Measurements from ENCODE around the gene CARD9. TPM values are rescaled to one million over a fixed set of nuclear protein-coding genes. Genes with fewer than 3 reads are reported as not detected.

CARD9 gene
- total RNA-seq, 4 donors from 2014 or later = 0.28 to 14.9 (median 0.64) TPM

- H3K36me3 ChIP-seq = no peaks in the 10 kb centered on the region
- TF ChIP-seq POLR2A (IDR thresholded peaks at IDR 0.05) = no peak
- no peak for TF ChIP-seq CTCF (IDR thresholded peaks at IDR 0.05)
- no peak overlapping the region for H3K4me3 ChIP-seq
- peak overlapping the region in 2 of 4 donors; percentile 91 to 96 for H3K27ac ChIP-seq
- H3K4me1 ChIP-seq = peaks cover 3 to 25% (median 10%) of the 10 kb centered on the region in 4 donors
- H3K27me3 ChIP-seq = no peaks in the 10 kb centered on the region
- H3K9me3 ChIP-seq = peaks cover 0 to 10% (median 0%) of the 10 kb centered on the region in 4 donors
- DNase-seq = no peak
Measured at GRCh38 chr9:136361754-136362449, 11.6 kb downstream of the CARD9 start.

- Histone ChIP-seq H3K27ac (peak overlapping the region in 2 of 4 donors; percentile 46 to 91), H3K4me1 (peaks cover 3 to 25% (median 10%) of the 10 kb centered on the region in 4 donors), H3K9me3 (peaks cover 0 to 10% (median 0%) of the 10 kb centered on the region in 4 donors), H3K4me3 (no peak overlapping the region), H3K27me3 (no peaks in the 10 kb centered on the region), H3K36me3 (no peaks in the 10 kb centered on the region)
- DNase-seq = no peak
- TF ChIP-seq CTCF (IDR thresholded peaks at IDR 0.05) (no peak), POLR2A (IDR thresholded peaks at IDR 0.05) (no peak)
Measured at GRCh38 chr9:136361047-136361753, 12.3 kb downstream of the CARD9 start.

GRCh38 chr9:136359774-136360718 is 13.4 kb downstream of the CARD9 start:
- TF ChIP-seq CTCF (IDR thresholded peaks at IDR 0.05) (no peak), POLR2A (IDR thresholded peaks at IDR 0.05) (no peak)
- Histone ChIP-seq H3K4me1 (peaks cover 3 to 25% (median 10%) of the 10 kb centered on the region in 4 donors), H3K27ac (peak overlapping the region in 1 of 4 donors; percentile 91), H3K9me3 (peaks cover 0 to 10% (median 0%) of the 10 kb centered on the region in 4 donors), H3K27me3 (no peaks in the 10 kb centered on the region), H3K4me3 (no peak overlapping the region), H3K36me3 (no peaks in the 10 kb centered on the region)
- DNase-seq = no peak

GRCh38 chr9:136358888-136359287 is 14.6 kb downstream of the CARD9 start:
- TF ChIP-seq CTCF (IDR thresholded peaks at IDR 0.05) = no peak
- TF ChIP-seq POLR2A (IDR thresholded peaks at IDR 0.05) = no peak
- no peaks in the 10 kb centered on the region for H3K36me3 ChIP-seq
- H3K9me3 ChIP-seq = peaks cover 0 to 6% (median 0%) of the 10 kb centered on the region in 4 donors
- peaks cover under 1 to 21% (median 8%) of the 10 kb centered on the region in 4 donors for H3K4me1 ChIP-seq
- H3K4me3 ChIP-seq = no peak overlapping the region
- DNase-seq = no peak
- H3K27ac ChIP-seq = no peak overlapping the region
- no peaks in the 10 kb centered on the region for H3K27me3 ChIP-seq

- H3K4me1 ChIP-seq = peaks cover 0 to 18% (median 4%) of the 10 kb centered on the region in 4 donors
- no peaks in the 10 kb centered on the region for H3K36me3 ChIP-seq
- TF ChIP-seq CTCF (IDR thresholded peaks at IDR 0.05) (no peak), POLR2A (IDR thresholded peaks at IDR 0.05) (no peak)
Measured at GRCh38 chr9:136358016-136358415, 15.5 kb downstream of the CARD9 start.

More at GRCh38 chr9:136358016-136358415, 15.5 kb downstream of the CARD9 start:
- Histone ChIP-seq H3K4me3 (no peak overlapping the region), H3K9me3 (no peaks in the 10 kb centered on the region), H3K27me3 (no peaks in the 10 kb centered on the region), H3K27ac (no peak overlapping the region)
- no peak for DNase-seq

All from Peyer's patch (tissue), 4 donors.